ENCODE data around the gene LENG1.

DNA sequence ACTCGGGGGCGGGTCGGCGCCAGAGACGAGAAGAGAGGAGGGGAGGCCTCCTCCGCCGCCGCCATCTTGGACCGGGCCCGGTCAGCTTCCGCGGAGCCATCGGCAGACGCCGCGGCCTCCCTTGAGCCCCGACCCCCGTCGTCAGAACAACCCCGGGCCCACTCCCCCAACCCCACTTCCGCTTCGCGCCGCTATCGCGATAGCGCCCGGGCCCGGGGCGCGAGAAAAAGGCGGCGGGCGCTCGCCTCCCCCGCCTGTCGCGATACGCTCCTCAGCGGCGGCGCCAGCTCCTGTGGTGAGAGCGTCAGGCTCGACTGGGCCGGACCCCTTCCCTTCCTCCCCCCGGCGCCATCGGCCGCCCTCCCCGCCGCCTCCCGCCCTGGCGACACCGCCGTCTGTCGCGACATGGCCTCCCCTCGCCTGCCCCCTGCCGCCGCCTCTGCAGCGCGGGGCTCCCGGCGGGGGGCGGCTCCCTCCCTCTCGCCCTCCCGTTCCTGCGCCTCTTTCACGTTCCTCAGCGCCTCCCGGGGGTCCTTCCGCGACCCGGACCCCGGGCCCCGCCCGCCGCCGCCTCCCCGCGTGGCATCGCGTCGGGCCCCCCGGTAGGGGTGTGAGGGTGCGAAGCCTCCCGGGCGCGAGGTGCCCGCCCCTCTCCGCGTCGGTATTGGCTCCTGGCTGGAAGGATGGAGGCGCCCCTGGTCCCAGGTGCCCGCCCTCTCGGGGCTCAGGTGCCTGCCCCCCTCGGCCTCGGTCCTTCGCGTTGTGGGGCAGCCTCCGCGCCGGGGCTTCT lies 21.6 kb downstream of the LENG1 start, which contains the start of gene CNOT3:
- no peak for TF ChIP-seq EZH2 (IDR thresholded peaks at IDR 0.05; ENCODE audit: borderline replicate concordance, low read depth, low read length, severe bottlenecking)
- TF ChIP-seq, protein P1, sequence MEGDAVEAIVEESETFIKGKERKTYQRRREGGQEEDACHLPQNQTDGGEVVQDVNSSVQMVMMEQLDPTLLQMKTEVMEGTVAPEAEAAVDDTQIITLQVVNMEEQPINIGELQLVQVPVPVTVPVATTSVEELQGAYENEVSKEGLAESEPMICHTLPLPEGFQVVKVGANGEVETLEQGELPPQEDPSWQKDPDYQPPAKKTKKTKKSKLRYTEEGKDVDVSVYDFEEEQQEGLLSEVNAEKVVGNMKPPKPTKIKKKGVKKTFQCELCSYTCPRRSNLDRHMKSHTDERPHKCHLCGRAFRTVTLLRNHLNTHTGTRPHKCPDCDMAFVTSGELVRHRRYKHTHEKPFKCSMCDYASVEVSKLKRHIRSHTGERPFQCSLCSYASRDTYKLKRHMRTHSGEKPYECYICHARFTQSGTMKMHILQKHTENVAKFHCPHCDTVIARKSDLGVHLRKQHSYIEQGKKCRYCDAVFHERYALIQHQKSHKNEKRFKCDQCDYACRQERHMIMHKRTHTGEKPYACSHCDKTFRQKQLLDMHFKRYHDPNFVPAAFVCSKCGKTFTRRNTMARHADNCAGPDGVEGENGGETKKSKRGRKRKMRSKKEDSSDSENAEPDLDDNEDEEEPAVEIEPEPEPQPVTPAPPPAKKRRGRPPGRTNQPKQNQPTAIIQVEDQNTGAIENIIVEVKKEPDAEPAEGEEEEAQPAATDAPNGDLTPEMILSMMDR (IDR thresholded peaks at IDR 0.05; ENCODE audit: borderline replicate concordance, extremely low read depth, low read length, poor library complexity, severe bottlenecking): no peak

All from DND-41 (cell line).